Activated CD8-positive, alpha-beta memory T cell treated with anti-CD3 and anti-CD28 coated beads, Interleukin-2, amount 10 ng/mL, durations not matched to agents 7 days and 5 days (primary cell): ENCODE data around the gene MCM9. TPM values are rescaled to one million over a fixed set of nuclear protein-coding genes. Genes with fewer than 3 reads are reported as not detected.
A peak's percentile ranks its signal among the peaks of the same experiment; 100 is the strongest.

Experiments used
- ATAC-seq: fragments of 150-1000 bp; cut with Tn5 transposase; one replicate; pipeline ENCODE4 v1.10.0; 2021; ENCODE audit warnings: moderate library complexity
- CTCF ChIA-PET: fragments of 350-600 bp; sonication (Branson Sonifier 250); formaldehyde crosslinking; loops from one replicate; lab custom pipeline; 2021; ENCODE audit warnings: antibody characterized with exemption; lab: Charles Lee
- DNase-seq: peaks from one replicate; pipeline ENCODE4 v3.0.0-alpha.2; 2020
- H3K27ac Mint-ChIP-seq: one replicate; pipeline ENCODE4 v1.8.0; 2021; ENCODE audit warnings: mild to moderate bottlenecking, mixed read lengths
- H3K27me3 Mint-ChIP-seq: one replicate; pipeline ENCODE4 v1.8.0; 2021; ENCODE audit warnings: mixed read lengths
- H3K36me3 Mint-ChIP-seq: one replicate; pipeline ENCODE4 v1.8.0; 2021; ENCODE audit warnings: mild to moderate bottlenecking, mixed read lengths
- H3K4me1 Mint-ChIP-seq: one replicate; pipeline ENCODE4 v1.8.0; 2021; ENCODE audit warnings: mixed read lengths
- H3K4me3 Mint-ChIP-seq: one replicate; pipeline ENCODE4 v1.8.0; 2021; ENCODE audit warnings: mild to moderate bottlenecking, moderate library complexity, mixed read lengths
- H3K9me3 Mint-ChIP-seq: one replicate; pipeline ENCODE4 v1.8.0; 2022; ENCODE audit warnings: low read depth, mixed read lengths
- total RNA-seq, 2 experiments: library from RNA; stranded (reverse); gene quantifications; one replicate each; pipeline ENCODE4 v1.2.3, GENCODE V29; 2021

Gene MCM9
- total RNA-seq = 10 to 100 TPM; 19.7 to 25.5 TPM

DNA sequence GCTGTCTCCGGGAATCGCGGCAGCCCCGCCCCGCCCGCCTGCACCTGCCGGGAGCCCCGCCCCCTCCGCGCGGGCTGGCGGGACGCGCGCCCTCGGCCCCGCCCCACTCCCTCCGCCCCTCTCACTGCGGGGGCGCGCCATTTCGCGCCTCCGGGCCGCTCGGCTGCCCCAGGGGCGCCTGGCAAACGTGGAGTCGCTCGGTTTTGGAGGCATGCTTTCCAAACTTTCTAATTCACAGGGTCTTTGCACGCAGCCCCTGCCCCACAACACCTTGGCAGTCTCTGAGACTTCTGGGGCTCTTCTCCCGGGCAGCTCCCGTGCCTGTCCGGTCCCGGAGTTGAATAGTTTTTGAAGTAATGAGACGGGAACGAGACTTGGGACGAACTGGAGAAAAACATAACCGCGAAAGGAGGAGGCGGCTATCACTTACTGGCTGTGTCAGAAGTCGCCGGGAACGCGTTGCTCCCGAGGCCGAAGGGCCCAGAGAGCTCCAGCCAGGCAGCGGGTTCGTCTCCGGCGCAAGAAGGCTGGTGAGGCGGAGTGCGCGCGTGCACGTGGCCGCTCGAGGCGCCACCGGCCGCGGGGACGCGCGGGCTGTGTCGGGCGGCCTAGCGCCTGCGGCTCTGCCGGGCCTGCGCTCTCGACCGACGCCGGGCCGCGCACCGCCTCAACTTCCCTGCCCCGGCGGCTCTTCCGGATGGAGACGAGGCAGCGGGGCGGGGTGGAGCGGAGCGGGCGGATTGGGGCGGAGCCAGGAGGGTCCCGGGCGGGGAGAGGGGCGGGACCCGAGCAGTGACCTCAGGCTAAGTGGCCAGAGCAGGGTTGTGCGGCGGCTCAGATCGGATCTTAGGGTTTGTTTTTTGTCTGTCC, at the start of gene MCM9:
Gene MCM9 (minus strand): TSS at position 699 of the 870 bp plus-strand sequence. CDS start 3,436 bp downstream, outside the sequence.
- H3K4me1 Mint-ChIP-seq = peaks cover 39% of the 10 kb centered on the region
- ATAC-seq = peak; percentile 95
- H3K4me3 Mint-ChIP-seq = peak within 1 kb of the TSS; percentile 79
- CTCF ChIA-PET = interaction anchor here (0.9 to 2.1 kb wide), 4 partner anchors 38 to 176 kb away, joined by 3 to 8 read pairs (median 5); partner anchors contain the start of gene FAM184A
- peak; percentile 91 for DNase-seq
- peak within 1 kb of the TSS; percentile 93 for H3K27ac Mint-ChIP-seq
- H3K27me3 Mint-ChIP-seq = no peaks in the 10 kb centered on the region
- H3K9me3 Mint-ChIP-seq = peaks cover 4% of the 10 kb centered on the region
- H3K36me3 Mint-ChIP-seq = peaks cover 46% of the 10 kb centered on the region

DNA sequence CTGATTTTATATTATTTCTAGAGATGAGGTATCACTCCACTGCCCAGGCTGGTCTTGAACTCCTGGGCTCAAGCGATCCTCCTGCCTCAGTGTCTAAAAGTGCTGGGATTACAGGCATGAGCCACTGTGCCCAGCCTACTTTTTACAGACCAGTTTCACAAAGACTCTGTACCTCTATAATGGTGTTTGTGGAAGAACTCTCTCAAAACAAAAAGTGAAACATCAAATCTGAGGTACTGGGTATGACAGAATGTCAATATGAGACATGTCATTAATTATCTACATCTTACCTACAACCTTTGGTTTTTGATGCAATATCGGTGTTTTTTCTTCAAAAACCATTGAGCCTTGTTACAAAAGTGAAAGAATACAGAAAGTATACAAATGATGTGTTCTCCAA, 49.4 kb upstream of the MCM9 start:
- H3K27me3 Mint-ChIP-seq = no peaks in the 10 kb centered on the region
- CTCF ChIA-PET = no interaction called here
- H3K4me3 Mint-ChIP-seq = no peak overlapping the region
- no peak overlapping the region for H3K27ac Mint-ChIP-seq
- DNase-seq (no peak), ATAC-seq (no peak)
- H3K4me1 Mint-ChIP-seq = peaks cover 9% of the 10 kb centered on the region
- H3K9me3 Mint-ChIP-seq = no peaks in the 10 kb centered on the region
- peaks cover 1% of the 10 kb centered on the region for H3K36me3 Mint-ChIP-seq

DNA sequence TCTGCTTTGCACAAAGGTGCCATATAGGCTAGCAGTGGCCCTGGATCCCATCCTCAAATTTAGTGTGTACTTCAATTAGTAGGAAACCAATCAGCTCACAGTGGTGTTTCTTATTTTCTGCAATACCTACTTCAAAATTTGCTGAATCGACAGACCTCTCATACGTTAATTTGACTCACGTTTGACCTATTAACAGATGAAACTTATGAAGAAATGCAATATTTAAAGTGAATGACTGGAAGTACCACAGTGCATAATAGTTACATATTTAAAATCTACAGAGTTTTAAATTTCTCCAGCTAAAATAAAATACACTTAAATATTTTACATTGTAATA, 47.6 kb upstream of the MCM9 start:
- H3K4me3 Mint-ChIP-seq = no peak overlapping the region
- H3K9me3 Mint-ChIP-seq = no peaks in the 10 kb centered on the region
- DNase-seq (no peak), ATAC-seq (no peak)
- no peaks in the 10 kb centered on the region for H3K27me3 Mint-ChIP-seq
- peaks cover 9% of the 10 kb centered on the region for H3K4me1 Mint-ChIP-seq
- H3K36me3 Mint-ChIP-seq = peaks cover 7% of the 10 kb centered on the region
- CTCF ChIA-PET = interaction anchor here (0.9 kb wide), 1 partner anchor 11 kb away, joined by 3 read pairs; no protein-coding TSS in a partner anchor
- H3K27ac Mint-ChIP-seq = no peak overlapping the region

DNA sequence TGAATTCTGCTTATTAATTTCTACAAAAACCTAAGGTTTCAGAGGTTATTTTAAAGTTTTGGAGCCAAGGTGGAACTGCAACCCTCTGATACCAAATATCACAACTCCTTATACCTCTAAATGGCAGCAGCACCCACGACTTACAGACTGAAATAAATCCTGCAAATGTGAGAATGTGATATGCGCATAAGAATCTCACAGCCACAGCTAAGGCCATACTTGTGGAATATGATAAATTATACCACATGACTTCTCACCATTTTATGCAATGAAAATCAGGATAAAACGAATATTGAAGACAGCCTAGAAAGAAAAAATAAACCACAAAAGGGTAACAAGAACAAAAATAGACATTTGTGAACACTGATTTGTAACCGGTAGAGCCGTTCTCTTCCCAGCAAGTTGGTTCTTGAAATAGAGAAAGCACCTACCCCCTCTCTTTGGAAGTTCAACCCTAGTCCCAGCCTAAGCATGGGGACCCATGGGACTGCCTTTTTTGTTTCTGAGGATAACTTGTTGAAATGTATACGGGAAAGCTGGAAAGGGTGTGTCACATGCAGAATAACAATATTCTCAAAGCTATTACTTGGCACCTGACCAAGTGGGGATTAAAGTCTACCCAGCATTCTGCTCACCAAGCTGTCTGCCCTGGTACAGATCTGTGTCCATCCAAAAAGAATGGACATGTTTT, 47.1 kb upstream of the MCM9 start:
- peaks cover 8% of the 10 kb centered on the region for H3K36me3 Mint-ChIP-seq

DNA sequence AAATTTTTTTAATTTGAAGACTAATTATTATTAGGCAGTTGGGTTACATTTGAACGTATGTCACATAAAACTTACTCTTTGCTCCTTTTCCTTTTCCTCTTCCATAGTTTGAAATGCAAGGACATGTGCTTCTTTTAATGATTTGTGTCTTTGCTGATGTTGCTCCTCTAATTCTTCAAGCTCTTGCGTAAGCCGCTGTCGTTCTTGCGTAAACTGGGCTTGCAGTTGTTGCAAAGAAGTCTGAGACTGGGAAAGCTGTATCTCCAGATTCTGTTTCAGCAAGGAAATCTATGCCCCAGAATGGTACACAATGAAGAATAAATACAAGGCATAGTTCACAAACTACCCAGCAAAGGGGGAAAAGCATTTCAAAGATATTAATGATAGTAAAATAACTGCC, 45.1 kb upstream of the MCM9 start:
- H3K4me1 Mint-ChIP-seq = peaks cover 7% of the 10 kb centered on the region
- ATAC-seq (no peak), DNase-seq (no peak)
- H3K27me3 Mint-ChIP-seq = no peaks in the 10 kb centered on the region
- H3K27ac Mint-ChIP-seq = no peak overlapping the region
- no peak overlapping the region for H3K4me3 Mint-ChIP-seq
- H3K9me3 Mint-ChIP-seq = no peaks in the 10 kb centered on the region
- peaks cover 8% of the 10 kb centered on the region for H3K36me3 Mint-ChIP-seq
- CTCF ChIA-PET = no interaction called here

More for the DNA sequence above, 47.1 kb upstream of the MCM9 start:
- ATAC-seq = no peak
- Mint-ChIP-seq H3K4me3 (no peak overlapping the region), H3K27ac (no peak overlapping the region), H3K9me3 (no peaks in the 10 kb centered on the region), H3K27me3 (no peaks in the 10 kb centered on the region), H3K4me1 (peaks cover 9% of the 10 kb centered on the region)
- CTCF ChIA-PET = no interaction called here
- DNase-seq = no peak

DNA sequence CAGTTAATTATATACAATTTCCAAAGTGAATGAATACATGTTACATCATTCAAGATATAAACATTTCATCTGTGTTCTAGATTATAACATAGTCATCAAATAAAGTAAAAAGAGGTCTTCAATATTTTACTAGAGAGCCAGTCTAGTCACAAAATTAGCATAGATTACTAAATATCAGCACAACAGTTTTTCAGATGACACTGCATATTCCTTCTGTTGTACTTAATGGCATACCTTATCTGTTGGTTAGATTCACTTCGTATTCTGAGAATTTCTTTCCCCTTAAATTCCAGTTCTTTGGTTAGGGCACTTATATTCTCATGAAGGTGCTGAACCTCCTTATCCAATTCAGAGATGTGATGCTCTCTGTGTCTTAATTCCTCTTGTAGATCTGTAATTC, 39.8 kb upstream of the MCM9 start:
- CTCF ChIA-PET = interaction anchor here (1.9 to 2.4 kb wide), 2 partner anchors 136 kb away, joined by 7 to 8 read pairs; no protein-coding TSS in a partner anchor
- H3K4me3 Mint-ChIP-seq = no peak overlapping the region
- H3K4me1 Mint-ChIP-seq = no peaks in the 10 kb centered on the region

DNA sequence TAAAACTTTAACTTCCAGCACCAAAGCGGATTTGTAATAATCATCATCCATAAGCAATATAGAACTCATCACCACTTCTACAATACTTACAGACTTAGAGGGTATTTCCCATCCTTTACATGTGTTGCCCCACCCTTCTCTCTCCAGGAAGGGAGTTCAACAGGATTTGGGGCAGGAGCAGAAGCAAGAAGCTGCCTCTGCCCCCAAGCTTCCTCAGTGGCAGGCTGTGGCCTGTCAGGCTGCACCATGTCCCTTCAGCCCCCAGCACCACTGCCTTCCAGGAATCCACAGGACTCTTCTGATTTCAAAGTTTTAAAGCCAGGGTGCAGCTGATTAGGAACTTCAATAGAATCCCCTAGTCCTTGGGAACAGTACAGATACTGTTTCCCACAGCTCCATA, 36.7 kb upstream of the MCM9 start:
- Mint-ChIP-seq H3K36me3 (no peaks in the 10 kb centered on the region), H3K4me3 (no peak overlapping the region), H3K9me3 (no peaks in the 10 kb centered on the region), H3K4me1 (no peaks in the 10 kb centered on the region), H3K27ac (no peak overlapping the region), H3K27me3 (no peaks in the 10 kb centered on the region)
- ATAC-seq (no peak), DNase-seq (no peak)
- CTCF ChIA-PET = interaction anchor here (0.6 to 1.6 kb wide), 6 partner anchors 8 to 139 kb away, joined by 3 to 4 read pairs (median 3); no protein-coding TSS in a partner anchor

More for the DNA sequence above, 39.8 kb upstream of the MCM9 start:
- ATAC-seq (no peak), DNase-seq (no peak)
- peaks cover 7% of the 10 kb centered on the region for H3K36me3 Mint-ChIP-seq
- no peaks in the 10 kb centered on the region for H3K27me3 Mint-ChIP-seq
- no peak overlapping the region for H3K27ac Mint-ChIP-seq
- no peaks in the 10 kb centered on the region for H3K9me3 Mint-ChIP-seq

DNA sequence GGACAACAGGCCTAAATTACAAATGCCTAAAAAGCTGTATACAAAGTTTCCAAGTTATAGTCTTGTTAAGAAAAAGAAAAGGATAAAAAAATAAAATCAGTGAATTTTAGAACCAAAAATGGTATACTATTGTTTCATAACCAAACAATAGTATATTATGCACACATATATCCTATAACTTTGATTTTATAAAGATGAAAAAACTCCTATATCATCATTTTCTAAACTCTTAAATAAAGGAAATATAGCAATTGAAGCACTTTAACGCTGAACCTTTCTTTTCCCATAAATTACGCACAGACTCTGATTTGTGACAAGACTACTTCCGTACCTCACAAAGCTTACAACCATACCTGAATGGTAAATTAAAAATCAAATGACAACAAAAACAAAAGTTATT, 35.9 kb upstream of the MCM9 start:
- no peak overlapping the region for H3K4me3 Mint-ChIP-seq
- CTCF ChIA-PET = interaction anchor here (1.6 to 2.8 kb wide), 2 partner anchors 11 to 116 kb away, joined by 3 to 7 read pairs; no protein-coding TSS in a partner anchor

DNA sequence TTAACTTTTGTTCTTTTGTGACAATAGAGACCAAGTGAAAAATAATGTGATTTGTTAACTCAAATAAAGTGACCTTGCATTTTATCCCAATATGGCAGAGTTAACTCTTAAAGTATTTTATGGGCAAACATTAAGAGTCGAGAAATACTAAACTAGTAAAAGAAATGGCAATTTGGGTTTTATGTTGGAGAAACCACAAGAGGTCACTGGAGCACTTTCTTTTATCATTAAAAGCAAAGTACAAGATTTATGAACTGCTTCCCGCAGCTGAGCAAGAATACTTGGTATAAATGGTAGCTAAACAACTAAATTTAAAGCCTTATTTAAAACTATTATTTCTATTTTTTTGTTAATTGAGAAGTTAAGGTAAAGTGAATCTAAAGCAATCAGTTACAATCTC, 33.5 kb upstream of the MCM9 start:
- Mint-ChIP-seq H3K27me3 (no peaks in the 10 kb centered on the region), H3K4me3 (no peak overlapping the region), H3K27ac (no peak overlapping the region), H3K4me1 (no peaks in the 10 kb centered on the region), H3K36me3 (no peaks in the 10 kb centered on the region), H3K9me3 (no peaks in the 10 kb centered on the region)
- DNase-seq (no peak), ATAC-seq (no peak)
- CTCF ChIA-PET = interaction anchor here (0.9 to 2.8 kb wide), 3 partner anchors 9 to 142 kb away, joined by 3 to 10 read pairs (median 7); no protein-coding TSS in a partner anchor

More for the DNA sequence above, 35.9 kb upstream of the MCM9 start:
- H3K9me3 Mint-ChIP-seq = no peaks in the 10 kb centered on the region
- ATAC-seq (no peak), DNase-seq (no peak)
- no peaks in the 10 kb centered on the region for H3K36me3 Mint-ChIP-seq
- H3K27me3 Mint-ChIP-seq = no peaks in the 10 kb centered on the region
- H3K27ac Mint-ChIP-seq = no peak overlapping the region
- H3K4me1 Mint-ChIP-seq = no peaks in the 10 kb centered on the region

DNA sequence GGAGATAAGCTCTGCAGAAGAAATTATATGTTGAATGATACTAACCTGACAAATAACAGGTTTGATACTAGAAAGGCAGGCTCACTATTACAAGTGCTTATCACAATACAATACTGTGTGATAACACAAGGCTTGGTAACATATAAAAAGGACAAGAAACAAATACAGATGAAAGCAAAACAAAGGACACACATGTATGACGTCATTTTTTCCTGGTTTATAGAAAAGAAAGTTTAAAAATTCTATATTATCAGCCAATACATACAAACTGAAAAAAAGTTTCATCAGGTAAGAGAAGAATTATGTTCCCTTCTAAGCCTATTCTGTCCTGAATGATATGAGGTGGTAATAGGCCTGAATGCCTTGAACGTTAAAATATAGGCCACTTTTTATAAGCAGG, 32.3 kb upstream of the MCM9 start:
- Mint-ChIP-seq H3K27me3 (no peaks in the 10 kb centered on the region), H3K4me1 (no peaks in the 10 kb centered on the region), H3K9me3 (no peaks in the 10 kb centered on the region), H3K27ac (no peak overlapping the region), H3K36me3 (no peaks in the 10 kb centered on the region), H3K4me3 (no peak overlapping the region)
- CTCF ChIA-PET = interaction anchor here (0.9 to 2.2 kb wide), 2 partner anchors 8 to 143 kb away, joined by 3 to 10 read pairs; no protein-coding TSS in a partner anchor
- DNase-seq (no peak), ATAC-seq (no peak)

DNA sequence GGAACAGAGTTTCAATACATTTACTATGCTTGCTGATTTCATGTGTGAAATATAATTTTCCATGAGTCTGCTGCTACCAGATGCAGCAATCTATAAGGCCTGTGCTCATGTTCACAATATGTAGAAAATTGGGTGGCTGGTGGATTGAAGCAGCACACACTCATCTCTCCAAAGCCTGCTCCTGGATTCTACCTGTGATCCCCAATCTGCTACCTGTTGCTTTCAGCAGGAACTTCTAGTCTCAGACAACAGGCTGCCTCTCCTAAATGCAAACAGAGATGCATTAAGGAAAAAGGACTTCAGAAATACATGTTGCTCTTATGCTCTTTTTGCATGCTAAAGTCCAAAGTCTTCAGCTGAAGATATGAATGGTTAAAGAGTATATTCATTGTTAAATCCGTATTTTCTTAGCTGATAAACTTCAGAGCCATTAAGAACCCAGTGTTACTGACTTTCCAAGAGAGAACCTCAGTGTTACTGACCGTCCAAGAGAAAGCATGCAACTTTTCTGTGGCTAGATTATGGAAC, 30.9 kb upstream of the MCM9 start:
- H3K27me3 Mint-ChIP-seq = no peaks in the 10 kb centered on the region
- H3K36me3 Mint-ChIP-seq = no peaks in the 10 kb centered on the region
- no peaks in the 10 kb centered on the region for H3K4me1 Mint-ChIP-seq
- CTCF ChIA-PET = interaction anchor here (4.8 kb wide), 1 partner anchor 145 kb away, joined by 34 read pairs; no protein-coding TSS in a partner anchor
- H3K9me3 Mint-ChIP-seq = no peaks in the 10 kb centered on the region
- no peak overlapping the region for H3K27ac Mint-ChIP-seq
- no peak overlapping the region for H3K4me3 Mint-ChIP-seq
- DNase-seq (no peak), ATAC-seq (no peak)

DNA sequence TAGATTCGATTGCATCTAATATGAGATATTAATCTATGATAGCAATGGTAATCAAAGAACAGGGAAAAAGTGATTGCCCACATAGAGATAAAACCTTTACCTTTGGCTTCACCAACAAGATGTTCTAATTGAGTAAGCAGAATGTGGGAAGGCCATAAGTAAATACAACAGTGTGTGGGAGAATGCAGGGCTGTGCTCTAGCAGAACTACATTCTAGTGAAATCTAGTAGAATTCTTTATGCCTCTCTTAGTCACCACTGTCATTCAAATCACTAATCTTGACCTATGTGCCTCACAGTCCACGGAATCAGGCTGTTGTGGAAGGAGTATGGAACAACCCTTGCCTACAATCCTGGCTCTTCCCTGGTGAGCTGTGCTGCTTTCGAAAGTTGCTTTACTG, 30.4 kb upstream of the MCM9 start:
- CTCF ChIA-PET = interaction anchor here (1.4 to 4.8 kb wide), 2 partner anchors 8 to 145 kb away, joined by 3 to 34 read pairs; no protein-coding TSS in a partner anchor
- no peak for DNase-seq
- Mint-ChIP-seq H3K36me3 (no peaks in the 10 kb centered on the region), H3K4me1 (no peaks in the 10 kb centered on the region), H3K27me3 (no peaks in the 10 kb centered on the region), H3K9me3 (no peaks in the 10 kb centered on the region), H3K27ac (no peak overlapping the region), H3K4me3 (no peak overlapping the region)
- no peak for ATAC-seq

DNA sequence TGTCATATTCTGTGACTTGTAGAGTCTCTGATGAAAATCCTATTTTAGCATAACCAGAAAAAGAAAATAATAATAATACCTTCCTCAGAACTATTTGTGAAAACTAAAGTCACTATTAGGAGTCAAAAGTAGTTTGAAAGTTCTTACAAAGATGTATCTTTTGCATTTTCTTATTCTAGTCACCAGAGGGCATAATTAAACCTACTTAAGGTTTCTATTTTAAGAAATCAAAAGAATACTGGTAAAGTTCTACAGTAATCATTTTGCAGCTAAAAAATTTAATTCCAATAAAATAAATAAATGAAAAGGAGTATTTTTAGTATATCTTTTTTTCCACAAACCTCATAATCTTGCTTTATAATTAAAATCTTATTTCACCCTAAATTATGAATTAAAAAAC, 28.0 kb upstream of the MCM9 start:
- Mint-ChIP-seq H3K27ac (no peak overlapping the region), H3K9me3 (no peaks in the 10 kb centered on the region), H3K27me3 (no peaks in the 10 kb centered on the region), H3K36me3 (no peaks in the 10 kb centered on the region), H3K4me1 (peaks cover 12% of the 10 kb centered on the region), H3K4me3 (no peak overlapping the region)
- no peak for DNase-seq
- CTCF ChIA-PET = interaction anchor here (1.2 to 4.8 kb wide), 5 partner anchors 9 to 166 kb away, joined by 3 to 34 read pairs (median 4); no protein-coding TSS in a partner anchor
- no peak for ATAC-seq
